Testis (tissue), 3 donors: ENCODE data around the gene CP. TPM values are rescaled to one million over a fixed set of nuclear protein-coding genes. Genes with fewer than 3 reads are reported as not detected.

Experiments
- DNase-seq: peaks from one replicate; pipeline ENCODE4 v3.0.0-alpha.2; 2019
- H3K27ac ChIP-seq, 2 donors: fragments of 200-600 bp; sonication (generic); one replicate each; pipeline ENCODE4 v1.5.1; 2019
- H3K27me3 ChIP-seq: fragments of 200-600 bp; sonication (generic); one replicate; pipeline ENCODE4 v1.5.1; 2019
- H3K36me3 ChIP-seq: fragments of 200-600 bp; sonication (generic); one replicate; pipeline ENCODE4 v1.5.1; 2017; ENCODE audit warnings: low read depth; ENCODE audit errors: missing control alignments
- H3K4me1 ChIP-seq: fragments of 200-600 bp; sonication (generic); one replicate; pipeline ENCODE4 v1.5.1; 2019
- H3K4me3 ChIP-seq, 2 donors: fragments of 200-600 bp; sonication (generic); one replicate each; pipeline ENCODE4 v1.5.1; 2017 to 2019
- H3K9me3 ChIP-seq: fragments of 200-600 bp; sonication (generic); one replicate; pipeline ENCODE4 v1.5.1; 2017
- POLR2A ChIP-seq: fragments of 450-650 bp; IDR thresholded peaks from one replicate; pipeline ENCODE4 v1.6.1; 2017; ENCODE audit warnings: antibody characterized with exemption, mild to moderate bottlenecking, moderate library complexity
- WGBS, 2 donors: methylation state at CpG; one replicate each; pipeline ENCODE4 v1.1.5; 2018; 5-methylcytosine and 5-hydroxymethylcytosine counted together
- intact Hi-C: fragments of 100-400 bp; cut with DNase I; formaldehyde crosslinking; loops from one replicate; pipeline ENCODE4 v1.15.1; 2023; ENCODE audit warnings: low total_unique reads
- polyA plus RNA-seq: library from polyadenylated mRNA; stranded (reverse); fragments of 350-450 nt; fragmentation: Illumina TruSeq; extraction: RNeasy Lipid Tissue Mini Kit (QIAGEN cat#74804); gene quantifications from one replicate; pipeline ENCODE4 v1.2.3, GENCODE V29; 2014; ENCODE audit warnings: low read depth, low replicate concordance; ENCODE audit not compliant: insufficient read depth
- total RNA-seq, 2 donors: library from RNA; depleted of rRNA; stranded (reverse); fragments of >200 nt; gene quantifications; one replicate each; pipeline ENCODE4 v1.2.3, GENCODE V29; 2016
- TF ChIP-seq, protein P1 (sequence below), 3 experiments: fragments of 450-650 bp in 2 of 3; fragments of 200-600 bp in 1 of 3; sonication (generic) in 1 of 3; IDR thresholded peaks; one replicate each; pipeline ENCODE4 v1.5.1; 2016 to 2019; ENCODE audit warnings: antibody characterized with exemption in 3 of 3, mild to moderate bottlenecking in 2 of 3, moderate library complexity in 1 of 3

Gene CP
- total and polyA plus RNA-seq, 3 donors from 2014 or later = 6.1 to 13.8 (median 10.3) TPM

DNA sequence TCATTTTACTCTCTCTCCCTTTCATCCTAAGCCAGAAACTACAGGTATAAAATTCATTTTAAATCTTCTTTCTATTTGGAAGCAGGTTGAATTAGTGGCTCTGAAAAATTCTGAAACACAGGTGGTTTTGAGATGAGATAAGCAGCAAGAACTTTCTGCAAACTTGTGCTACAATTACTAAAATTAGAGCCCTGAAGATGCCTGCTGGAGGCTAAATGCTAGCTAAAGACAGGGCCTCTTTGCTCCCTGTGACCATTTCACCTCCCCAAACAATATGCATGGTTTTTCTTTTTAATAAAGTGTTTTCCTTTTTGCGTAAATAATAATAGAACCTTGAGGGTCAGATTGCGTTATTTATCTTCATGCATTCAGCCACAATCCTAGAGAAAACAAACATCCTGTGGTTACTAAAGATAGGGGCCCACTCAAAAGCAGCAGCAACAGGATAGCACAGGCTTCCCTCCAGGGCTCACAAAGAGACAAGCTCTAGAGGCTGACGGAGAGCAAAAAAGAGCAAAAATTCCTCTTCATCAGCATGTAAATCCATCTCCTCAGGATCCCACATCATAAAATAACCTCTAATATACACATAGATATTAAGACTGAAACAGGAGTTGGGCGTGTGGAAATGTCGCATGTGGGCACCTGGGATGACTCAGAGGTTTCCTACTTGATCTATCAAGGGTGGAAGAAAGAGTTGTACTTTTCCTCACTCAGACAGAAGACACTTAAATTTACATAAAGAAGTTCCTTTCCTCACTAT, 26.5 kb upstream of the CP start:
- DNase-seq = no peak
- no peak overlapping the region for H3K4me3 ChIP-seq

DNA sequence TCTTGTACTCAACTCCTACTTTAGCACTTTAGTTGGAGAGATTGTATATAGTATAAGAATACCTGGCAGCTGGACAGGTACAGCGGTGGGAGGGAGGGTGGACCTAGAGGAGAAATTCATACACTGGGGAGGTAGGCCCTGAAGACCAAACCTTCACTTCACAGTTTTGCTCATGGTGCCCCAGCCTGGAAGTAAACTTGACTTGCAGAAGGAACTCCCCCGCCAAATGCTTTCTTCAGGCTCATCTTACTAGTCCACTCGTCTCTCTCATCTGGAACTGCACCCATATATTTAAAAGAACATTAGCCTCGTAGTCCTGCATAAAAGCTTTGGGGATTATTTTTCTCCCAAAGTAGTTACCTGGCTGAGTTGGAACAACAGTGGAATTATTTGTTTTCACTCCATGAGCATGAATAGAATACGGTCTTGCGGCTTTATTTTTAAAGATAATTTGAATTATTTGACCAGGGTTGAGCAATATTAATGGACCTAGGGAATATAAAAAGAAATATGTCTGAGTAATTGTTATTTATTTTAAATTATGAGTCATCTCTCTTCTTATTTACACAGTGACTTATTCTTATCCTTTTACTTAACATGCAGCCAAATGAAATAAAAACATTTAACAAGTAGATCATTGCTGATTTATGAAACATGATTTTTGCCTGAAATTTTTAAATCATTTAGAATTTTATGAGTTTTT, 25.5 kb upstream of the CP start:
- Histone ChIP-seq H3K27ac (no peak overlapping the region), H3K4me1 (peaks cover 14% of the 10 kb centered on the region), H3K4me3 (no peak overlapping the region), H3K9me3 (no peaks in the 10 kb centered on the region), H3K27me3 (no peaks in the 10 kb centered on the region), H3K36me3 (no peaks in the 10 kb centered on the region)
- 84 to 88% methylated on average over 6 of the region's 6 CpGs for WGBS, 2 donors
- DNase-seq = no peak
- intact Hi-C loops = no loop called here
- TF ChIP-seq, protein P1, sequence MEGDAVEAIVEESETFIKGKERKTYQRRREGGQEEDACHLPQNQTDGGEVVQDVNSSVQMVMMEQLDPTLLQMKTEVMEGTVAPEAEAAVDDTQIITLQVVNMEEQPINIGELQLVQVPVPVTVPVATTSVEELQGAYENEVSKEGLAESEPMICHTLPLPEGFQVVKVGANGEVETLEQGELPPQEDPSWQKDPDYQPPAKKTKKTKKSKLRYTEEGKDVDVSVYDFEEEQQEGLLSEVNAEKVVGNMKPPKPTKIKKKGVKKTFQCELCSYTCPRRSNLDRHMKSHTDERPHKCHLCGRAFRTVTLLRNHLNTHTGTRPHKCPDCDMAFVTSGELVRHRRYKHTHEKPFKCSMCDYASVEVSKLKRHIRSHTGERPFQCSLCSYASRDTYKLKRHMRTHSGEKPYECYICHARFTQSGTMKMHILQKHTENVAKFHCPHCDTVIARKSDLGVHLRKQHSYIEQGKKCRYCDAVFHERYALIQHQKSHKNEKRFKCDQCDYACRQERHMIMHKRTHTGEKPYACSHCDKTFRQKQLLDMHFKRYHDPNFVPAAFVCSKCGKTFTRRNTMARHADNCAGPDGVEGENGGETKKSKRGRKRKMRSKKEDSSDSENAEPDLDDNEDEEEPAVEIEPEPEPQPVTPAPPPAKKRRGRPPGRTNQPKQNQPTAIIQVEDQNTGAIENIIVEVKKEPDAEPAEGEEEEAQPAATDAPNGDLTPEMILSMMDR (IDR thresholded peaks at IDR 0.05) = no peak
- TF ChIP-seq POLR2A = no peak

More for the DNA sequence above, 26.5 kb upstream of the CP start:
- Histone ChIP-seq H3K36me3 (no peaks in the 10 kb centered on the region), H3K27ac (no peak overlapping the region), H3K27me3 (no peaks in the 10 kb centered on the region), H3K4me1 (peaks cover 14% of the 10 kb centered on the region), H3K9me3 (no peaks in the 10 kb centered on the region)
- 72 to 73% methylated on average over 5 of the region's 5 CpGs for WGBS, 2 donors
- TF ChIP-seq, protein P1 (IDR thresholded peaks at IDR 0.05) = no peak
- TF ChIP-seq POLR2A = no peak
- intact Hi-C loops = no loop called here

DNA sequence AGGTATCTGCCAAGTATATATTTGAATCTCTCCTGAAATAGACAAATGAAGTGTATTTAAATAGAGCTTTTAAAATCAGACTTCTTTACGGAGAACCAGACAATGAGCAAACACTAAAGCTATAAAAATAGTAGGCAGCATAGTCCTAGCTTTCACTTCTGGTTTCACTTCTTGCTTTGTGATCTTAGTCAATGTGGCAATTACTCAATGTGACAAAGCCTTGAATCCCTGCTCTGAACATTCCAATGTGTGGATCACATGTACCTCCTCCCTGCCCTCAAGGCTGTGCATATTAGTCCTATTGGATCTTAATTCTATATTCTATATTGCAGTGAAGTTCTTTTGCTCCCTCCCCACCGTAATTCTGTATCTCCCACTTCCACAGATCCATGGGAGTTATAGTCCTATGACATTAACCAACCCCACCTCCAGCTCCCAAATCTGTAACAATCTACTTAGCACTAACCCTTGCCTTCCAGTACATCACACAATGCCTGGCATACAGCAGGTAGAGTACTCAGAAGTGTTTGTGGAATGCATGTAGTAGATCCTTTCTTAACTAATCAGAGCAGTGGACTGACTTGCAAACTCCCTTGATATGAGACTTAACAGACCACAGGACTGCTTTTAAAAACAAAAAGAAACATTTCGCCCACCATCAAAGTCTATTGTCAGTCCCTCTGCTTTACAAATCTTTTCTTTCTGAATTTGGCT, 24.3 kb upstream of the CP start:
- no peak overlapping the region for H3K4me3 ChIP-seq
- 78 to 81% methylated on average over 3 of the region's 3 CpGs for WGBS, 2 donors
- H3K9me3 ChIP-seq = no peaks in the 10 kb centered on the region
- peak overlapping the region in 1 of 2 donors; percentile 26 for H3K27ac ChIP-seq
- DNase-seq = no peak
- H3K36me3 ChIP-seq = no peaks in the 10 kb centered on the region
- TF ChIP-seq POLR2A = no peak
- TF ChIP-seq, protein P1 (IDR thresholded peaks at IDR 0.05) = no peak
- H3K4me1 ChIP-seq = peaks cover 14% of the 10 kb centered on the region
- H3K27me3 ChIP-seq = no peaks in the 10 kb centered on the region
- intact Hi-C loops = no loop called here

DNA sequence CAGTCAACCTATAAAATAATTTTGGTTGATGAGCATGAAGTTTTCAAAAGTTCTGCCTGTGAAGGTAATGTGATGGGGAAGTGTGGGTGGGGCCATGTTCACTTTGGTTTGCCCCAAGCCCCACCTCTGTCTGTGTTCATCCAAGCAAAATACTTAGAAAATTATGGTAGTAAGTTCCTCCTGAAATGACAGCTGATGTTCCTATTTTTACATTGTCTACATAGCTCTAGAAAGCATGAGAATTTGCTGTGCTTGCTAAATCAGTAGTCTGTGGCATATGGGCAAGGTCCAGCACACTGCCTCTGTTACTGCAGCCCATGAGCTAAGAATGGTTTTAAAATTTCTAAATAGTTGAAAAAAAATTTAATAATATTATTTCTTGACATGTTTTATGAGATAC, 21.9 kb upstream of the CP start:
- Histone ChIP-seq H3K9me3 (no peaks in the 10 kb centered on the region), H3K4me1 (peaks cover 14% of the 10 kb centered on the region), H3K27ac (no peak overlapping the region), H3K36me3 (no peaks in the 10 kb centered on the region), H3K4me3 (no peak overlapping the region), H3K27me3 (no peaks in the 10 kb centered on the region)
- TF ChIP-seq POLR2A = no peak
- TF ChIP-seq, protein P1 (IDR thresholded peaks at IDR 0.05) = no peak
- intact Hi-C loops = no loop called here
- DNase-seq = no peak
